SIG-M5 (cell line): Measurements from ENCODE around the gene OBSL1.

Source experiments
- DNase-seq: peaks from one replicate; lab custom pipeline; 2025; lab: John Stamatoyannopoulos, UW

Gene OBSL1

DNA sequence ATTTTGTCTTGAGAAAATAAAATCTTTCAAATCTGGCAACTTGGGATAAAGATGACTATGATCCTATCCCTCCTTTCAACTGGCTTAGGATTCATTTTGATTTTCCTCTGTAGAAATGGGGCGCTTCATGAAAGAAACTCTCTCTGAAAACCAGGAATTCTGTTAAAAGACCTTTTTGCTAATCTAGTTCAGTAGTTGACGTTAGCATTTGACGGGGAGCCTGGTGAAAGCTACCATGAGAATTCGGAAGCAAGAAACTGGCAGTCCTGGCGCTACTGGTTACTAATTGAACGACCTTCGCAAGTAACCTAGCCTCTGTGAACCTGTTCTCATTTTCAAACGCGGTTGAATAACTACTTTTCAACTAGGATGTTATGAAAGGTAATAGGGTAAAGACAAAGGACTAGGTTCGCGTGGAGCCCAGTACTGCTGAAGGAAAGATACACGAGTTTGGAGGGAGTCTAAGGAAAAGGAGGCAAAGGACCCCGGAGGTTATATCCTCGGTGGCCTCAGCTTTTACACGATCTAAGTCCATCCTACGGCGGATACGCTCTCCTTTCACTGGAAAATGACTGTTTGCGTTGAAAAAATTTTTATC lies 25.7 kb upstream of the OBSL1 start:
- DNase-seq, result no peak

DNA sequence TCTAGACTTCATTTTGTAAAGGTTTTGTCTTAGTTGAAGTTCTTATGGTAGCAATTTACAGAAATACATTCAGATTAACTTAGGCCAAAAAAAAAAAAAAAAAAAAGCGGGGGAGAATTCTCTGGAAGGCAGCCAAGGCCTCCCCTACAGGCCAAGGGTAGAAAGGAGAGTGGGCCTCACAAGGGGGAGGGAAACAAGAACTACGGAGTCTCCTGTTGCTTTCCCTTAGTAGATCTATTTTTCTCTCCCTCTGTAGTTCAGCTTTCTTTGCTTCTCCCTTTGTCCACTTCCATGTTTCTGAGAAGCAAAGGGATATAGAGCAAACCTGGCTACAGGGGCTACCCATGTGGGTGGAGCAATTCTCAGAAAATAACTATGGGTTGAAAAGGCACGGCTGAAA lies 23.9 kb upstream of the OBSL1 start:
- DNase-seq, result no peak

DNA sequence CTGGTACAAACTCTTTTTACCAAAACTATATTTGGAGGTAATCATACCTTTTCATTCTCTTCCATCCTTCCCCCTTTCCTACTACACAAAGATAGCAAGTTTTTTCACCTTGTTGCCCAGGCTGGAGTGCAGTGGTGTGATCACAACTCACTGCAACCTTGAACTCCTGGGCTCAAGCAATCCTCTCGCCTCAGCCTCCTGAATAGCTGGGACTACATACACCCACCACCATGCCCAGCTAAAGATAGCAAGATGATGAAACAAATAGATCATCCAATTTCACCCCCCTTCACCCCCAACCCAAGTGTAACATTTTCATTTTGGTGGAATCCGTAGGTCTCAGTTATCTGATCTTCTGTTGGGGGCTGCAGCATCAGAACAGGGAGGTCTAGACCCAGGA lies 21.8 kb upstream of the OBSL1 start:
- DNase-seq, result no peak

DNA sequence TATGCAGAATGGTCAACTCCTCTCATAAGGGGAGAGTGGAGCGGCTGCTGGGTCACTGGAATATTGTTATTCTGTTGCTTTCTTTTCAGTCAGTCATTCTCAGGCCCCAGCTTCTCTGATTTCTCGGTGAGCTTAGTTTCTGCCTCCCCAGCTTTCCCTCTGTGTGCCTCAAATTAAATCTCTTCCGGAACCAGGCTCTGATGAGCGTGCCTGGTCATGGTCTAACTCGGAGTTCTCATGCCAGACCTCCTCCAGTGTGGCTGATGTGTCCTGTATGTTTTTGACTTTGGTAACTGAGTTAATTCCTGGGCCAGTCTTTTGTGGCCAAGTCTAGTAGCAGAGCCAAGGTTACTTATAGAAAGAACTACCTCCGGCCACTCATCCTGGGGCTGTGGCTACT lies 21.4 kb upstream of the OBSL1 start:
- DNase-seq, result no peak

DNA sequence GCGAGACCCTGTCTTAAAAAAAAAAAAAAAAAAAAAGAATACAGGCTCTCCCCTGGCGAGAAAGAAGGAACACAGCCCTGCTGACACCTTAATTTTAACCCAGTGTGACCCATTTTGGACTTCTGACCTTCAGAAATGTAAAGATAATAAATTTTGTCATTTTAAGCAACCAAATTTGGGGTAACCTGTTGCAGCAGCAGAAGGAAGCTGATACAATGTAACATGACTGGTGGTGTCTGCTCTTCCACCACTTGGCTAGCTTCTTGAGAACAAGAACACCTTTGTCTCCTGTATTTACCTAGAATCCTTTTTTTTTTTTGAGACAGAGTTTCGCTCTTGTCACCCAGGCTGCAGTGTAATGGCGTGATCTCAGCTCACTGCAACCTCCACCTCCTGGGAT lies 19.8 kb upstream of the OBSL1 start:
- DNase-seq, result no peak

DNA sequence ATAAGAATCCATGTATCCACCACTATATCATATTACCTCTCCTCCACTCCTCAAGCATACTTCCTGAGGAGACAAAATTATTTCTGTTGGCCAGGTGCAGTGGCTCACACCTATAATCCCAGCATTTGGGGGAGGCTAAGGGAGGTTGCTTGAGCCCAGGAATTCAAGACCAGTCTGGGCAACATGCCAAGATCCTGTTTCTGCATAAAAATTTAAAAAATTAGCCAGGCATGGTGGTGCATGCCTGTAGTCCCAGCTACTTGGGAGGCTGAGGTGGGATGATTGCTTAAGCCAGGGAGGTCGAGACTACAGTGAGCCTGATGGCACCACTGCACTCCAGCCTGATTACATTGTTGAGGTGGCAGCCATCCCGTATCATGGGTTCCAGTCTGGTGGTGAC lies 10.0 kb upstream of the OBSL1 start:
- no peak for DNase-seq

DNA sequence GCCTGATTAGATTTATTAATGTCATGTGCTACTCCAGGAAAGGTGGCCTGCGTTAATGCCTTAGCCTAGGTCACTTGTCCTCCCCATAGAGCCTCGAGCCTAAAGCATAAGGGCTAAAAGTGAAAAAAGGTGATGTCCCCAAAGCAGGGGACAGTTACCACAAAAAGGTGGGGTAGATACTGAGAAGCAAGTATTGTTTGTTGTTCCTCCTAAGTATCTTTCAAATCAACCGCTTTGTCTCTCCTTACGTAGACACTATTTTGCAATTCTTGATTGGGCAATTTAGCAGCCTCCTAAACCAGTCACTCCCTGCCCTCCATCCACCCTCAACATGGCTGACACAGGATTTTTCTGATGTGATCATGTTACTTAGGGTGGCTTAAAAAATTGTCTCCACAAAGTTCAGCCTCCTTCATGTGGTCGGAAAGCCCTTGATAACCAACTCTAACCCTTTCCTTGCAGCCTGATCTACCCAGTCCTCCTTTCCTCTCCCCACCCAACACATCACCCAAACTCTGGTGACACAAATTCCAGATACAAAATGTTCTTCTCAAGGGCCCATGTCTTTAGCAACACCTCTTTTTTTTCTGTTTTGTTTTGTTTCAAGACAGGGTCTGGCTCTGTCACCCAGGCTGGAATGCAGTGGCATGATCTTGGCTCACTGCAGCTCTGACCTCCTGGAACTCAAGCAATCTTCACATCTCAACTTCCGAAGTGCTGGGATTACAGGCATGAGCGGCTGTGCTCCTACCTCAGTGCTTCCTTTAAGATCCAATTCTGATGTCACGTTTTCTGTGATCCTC lies 7.7 kb upstream of the OBSL1 start:
- peak; percentile 24 for DNase-seq

DNA sequence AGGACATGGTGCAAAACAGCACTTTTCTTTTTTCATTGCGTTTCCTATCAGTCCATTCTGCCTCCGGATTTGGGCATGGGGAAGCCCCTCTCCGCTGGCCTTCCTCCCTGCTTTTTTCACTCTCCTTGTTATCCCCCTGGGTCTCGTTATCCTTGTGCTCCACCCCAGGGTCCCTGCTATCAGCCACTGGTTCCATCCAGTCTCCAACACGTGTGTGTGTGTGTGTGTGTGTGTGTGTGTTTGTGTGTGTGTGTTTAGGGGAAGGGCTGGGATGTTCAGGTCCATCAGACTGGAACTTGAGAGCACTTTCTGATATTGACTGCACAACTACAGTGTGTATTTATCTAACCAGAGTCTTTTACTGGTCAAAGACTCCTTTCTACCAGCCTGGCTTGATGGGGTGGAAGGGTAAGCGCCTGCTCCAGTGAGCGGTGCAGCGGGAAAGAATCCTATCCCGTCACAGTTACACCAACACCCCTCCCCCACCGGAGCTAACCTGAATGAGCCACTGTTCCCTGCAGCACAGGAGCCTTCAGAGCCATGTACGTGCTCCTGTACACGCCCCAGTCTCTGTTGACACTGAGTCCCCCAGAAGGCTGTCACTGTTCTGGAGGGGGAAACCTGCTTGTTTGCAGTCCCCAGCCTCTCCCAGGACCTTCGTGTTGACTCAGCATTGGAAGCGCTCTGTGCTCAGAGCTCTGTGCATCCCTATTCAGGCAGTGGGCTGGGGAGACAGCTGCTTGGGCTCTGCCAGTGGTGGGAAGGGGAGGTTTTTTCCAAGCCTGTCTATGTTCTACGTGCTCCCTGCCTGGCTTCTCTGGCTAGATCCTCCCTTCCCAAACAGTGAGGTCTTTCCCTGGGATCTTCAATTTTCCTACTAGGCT lies 5.4 kb upstream of the OBSL1 start:
- no peak for DNase-seq

DNA sequence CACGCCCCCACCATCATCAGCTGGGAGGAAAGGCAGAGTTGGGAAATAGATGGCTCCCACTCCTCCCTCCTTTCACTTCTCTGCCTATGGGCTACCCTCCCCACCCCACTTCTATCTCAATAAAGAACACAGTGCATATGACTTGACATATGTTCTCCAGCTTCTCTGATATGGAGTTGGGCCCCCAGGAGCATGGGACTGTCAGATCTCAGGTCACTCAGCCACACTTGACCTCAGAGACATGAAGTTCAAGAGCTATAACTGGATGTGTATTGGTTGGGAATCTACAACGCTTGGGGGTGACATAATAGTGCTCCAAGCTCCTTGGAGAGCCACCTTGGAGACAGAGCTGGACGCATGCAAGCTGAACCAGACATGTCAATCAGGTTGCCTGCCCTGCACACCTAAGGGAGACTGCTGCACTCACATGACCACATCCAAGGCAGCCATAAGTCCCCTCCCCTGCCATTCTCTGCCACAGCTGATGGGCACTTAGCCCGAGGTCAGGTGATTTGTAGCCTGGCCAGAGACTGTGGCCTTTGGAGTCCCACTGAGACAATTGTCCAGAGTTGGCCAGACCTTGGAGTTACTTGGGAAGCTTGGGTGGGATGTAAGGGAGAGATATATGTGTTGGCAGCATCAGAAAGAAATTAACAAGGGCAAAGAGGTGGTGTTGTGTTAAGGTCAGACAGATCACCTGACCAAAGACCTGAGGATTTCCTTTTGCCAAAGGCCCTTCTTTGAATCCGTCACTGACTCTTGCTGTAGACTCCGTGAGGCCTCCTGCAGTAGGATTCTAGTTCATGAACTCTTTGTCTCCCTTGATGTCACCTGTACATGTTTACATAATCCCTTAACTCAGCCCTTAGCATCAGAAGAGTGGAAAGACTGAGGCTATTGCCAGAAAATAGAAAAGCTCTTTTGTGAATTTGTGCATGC lies 4.5 kb upstream of the OBSL1 start:
- no peak for DNase-seq

DNA sequence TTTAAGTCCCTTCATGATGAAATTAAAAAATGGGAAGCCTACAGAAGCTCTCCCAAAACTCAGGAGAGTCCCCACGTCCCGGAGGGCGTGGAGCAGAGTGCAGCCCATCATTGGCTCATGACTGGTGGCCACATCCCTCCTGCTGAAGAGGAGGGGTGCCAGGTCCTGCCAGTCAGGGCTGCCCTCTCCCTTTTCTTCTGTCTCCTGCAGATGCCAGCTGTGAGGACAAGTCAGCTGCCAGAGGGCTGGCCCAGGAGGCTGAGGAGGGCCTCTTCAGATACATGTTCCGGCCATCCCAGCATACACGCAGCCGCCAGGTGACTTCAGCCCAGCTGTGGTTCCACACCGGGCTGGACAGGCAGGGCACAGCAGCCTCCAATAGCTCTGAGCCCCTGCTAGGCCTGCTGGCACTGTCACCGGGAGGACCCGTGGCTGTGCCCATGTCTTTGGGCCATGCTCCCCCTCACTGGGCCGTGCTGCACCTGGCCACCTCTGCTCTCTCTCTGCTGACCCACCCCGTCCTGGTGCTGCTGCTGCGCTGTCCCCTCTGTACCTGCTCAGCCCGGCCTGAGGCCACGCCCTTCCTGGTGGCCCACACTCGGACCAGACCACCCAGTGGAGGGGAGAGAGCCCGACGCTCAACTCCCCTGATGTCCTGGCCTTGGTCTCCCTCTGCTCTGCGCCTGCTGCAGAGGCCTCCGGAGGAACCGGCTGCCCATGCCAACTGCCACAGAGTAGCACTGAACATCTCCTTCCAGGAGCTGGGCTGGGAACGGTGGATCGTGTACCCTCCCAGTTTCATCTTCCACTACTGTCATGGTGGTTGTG lies 3.4 kb upstream of the OBSL1 start:
- DNase-seq, result no peak

DNA sequence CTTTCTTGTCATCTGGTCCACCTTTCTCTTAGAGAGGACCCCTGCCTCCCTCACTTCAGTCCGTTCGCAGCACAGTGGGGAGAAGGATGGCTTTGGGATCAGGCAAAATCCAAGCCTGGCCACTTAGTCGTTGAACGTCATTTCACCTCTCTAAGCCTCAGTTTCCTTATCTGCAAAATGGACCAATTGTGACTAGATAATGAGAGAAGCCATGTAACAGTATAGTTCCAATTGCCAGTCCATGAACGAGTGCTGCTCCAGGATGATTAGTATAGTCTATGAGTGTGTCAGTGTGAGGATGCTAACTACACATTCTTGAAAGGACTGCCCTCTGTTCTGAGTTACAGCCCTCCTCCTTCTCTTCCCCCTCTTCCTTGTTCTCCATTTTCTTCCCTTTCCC lies 1.8 kb upstream of the OBSL1 start:
- no peak for DNase-seq

DNA sequence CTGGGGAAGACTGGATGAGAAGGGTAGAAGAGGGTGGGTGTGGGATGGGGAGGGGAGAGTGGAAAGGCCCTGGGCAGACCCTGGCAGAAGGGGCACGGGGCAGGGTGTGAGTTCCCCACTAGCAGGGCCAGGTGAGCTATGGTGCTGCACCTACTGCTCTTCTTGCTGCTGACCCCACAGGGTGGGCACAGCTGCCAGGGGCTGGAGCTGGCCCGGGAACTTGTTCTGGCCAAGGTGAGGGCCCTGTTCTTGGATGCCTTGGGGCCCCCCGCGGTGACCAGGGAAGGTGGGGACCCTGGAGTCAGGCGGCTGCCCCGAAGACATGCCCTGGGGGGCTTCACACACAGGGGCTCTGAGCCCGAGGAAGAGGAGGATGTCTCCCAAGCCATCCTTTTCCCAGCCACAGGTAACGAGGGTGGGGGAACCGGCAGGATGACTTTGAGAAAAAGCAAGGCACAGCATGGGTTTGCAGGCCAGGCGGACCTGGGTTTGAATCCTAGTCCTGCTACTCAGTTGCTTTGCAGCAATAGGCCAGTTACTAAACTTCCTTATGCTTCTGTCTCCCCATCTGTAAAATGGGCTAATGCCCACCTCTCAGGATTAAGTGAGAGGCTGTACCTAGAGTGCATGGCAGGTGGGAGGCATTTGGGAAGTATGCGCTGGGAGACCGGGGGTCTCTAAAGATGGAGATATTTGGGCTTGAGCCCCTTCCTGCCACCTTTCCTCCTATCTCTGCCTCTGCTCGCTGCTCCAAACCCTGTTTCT lies 1.1 kb upstream of the OBSL1 start, which contains the start of gene INHA:
Gene INHA (plus strand): TSS at position 74 of the 765 bp plus-strand sequence. CDS start 65 bp downstream, at position 139.
- DNase-seq, result no peak

DNA sequence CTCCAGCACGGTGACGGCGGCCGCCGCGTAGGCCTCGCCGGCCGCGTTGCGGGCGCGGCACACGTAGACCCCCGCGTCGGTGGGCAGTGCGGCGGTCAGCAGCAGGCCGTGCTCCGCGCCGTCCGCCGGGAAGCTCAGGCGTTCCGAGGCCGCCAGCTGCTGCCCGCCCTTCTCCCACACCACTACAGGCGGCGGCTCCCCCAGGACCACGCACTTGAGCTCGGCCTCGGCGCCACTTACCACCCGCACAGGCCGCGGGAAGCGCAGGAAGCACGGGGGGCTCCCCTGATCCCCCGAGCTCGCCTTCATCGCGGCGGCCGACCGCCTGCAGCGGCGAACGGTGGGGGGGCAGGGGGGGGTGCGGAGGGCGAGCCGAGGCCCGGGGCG lies 422 bp downstream of the OBSL1 start:
- no peak for DNase-seq

DNA sequence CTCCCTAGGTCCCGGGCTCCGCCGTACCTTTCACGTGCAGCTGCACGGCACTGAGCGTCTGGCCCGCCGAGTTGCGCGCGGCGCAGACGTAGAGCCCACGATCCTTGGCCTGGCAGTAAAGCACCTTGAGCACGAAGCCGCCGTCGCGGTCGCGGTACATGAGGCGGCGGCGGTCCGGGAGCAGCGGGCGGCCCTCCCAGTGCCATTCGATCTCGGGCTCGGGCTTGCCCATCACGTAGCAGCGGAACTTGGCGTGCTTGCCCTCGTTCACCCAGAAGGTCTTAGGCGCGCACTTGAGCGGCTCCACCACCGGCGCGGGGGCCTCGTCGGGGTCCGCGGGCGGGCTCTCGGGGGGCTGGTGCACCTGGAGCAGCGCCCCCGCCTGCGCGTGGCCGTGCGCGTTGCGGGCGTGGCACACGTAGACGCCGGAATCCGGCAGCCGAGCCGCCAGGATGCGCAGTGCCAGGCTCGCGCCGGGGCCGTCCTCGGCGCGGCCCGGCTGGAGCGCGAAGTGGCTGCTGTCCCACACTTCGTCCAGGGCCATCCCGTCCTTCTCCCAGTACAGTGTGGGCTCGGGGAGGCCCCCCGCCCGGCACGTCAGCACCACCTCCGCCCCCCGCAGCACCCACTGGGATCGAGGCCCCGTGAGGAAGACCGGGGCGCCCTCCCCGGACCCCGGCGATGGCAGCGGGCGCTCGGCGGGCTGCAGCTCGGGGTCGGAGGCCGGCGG lies 980 bp downstream of the OBSL1 start:
- DNase-seq, result no peak

DNA sequence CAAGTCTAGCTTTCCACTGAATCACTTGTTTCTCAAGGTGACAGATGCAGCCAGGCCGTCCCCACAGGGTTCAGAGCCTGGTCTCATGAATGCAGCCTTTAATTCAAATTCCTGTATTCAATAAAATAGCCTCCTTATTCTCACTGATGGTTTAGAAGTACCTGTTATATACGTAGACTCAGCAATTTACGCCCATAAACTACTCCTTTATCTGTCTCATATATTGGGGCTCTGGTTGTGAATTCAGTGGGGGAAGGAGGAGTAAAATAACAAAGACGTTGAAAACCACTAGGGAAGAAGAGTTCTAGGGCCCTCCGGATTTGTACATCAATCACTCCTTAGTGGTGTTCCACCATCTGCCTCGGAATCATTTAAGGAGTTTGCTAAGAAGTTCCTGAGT lies 1.7 kb downstream of the OBSL1 start:
- DNase-seq, result no peak

DNA sequence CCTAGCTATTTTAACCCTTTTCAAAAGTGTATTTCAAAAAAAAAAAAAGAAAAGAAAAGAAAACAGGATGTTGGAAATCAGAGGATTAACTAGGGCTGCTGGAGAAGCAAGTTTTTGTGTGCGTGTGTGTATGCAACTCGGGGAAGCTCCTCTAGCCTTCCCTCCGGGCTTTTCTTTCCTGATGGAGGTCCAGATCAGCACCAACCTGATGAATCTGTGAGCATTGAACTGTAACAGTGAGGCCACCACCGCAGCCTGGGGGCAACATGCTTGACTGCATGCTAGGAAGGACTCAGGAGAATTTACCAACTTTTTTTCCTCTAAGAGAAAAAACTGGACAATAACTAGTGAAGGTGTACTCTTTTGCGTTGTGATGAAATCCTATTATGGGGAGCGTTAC lies 2.3 kb downstream of the OBSL1 start:
- no peak for DNase-seq

DNA sequence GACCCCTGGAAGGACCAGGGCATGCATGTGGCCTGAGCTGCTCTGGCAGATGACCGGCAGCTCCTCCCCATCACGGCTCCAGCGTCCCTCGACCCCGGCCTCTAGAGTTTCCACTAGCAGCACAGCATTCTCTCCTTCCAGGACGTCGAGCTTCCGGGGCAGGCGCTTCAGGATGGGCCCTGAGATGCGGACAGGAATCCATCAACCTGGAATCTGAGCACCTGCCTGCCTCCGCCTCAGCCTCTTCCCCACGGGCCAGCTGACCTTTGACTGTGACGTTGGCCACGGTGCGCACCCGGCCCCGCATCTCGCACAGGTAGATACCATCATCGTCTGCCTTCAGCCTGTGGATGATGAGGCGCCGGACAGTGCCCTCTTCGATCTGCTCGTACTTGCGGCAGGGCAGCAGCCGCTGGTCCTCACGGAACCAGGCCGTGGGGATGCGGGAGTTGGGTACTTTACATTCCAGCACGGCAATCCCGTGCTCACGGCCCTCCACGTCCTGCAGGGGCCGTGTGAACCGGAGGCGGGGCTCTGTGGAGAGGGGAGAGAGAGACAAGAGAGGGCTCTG lies 3.5 kb downstream of the OBSL1 start:
- no peak for DNase-seq

DNA sequence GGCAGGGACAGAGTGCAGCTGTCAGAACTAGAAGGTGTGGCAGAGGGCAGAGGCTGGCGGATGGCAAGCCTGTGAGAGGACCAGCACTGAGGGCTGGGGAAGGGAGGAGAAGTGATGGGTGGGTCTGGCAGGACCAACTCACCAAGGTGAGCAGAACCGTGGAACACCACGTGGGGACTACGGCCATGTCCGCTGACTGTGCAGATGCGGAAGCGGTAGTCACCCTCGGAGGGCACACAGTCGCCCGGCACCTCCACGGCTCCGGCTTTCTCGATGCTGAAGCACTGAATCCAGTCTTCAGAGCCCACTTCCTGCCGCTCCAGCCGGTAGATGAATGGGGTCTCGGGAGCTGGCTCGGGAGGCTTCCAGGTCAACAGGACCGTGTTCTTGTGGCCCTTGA lies 4.2 kb downstream of the OBSL1 start:
- DNase-seq, result no peak

DNA sequence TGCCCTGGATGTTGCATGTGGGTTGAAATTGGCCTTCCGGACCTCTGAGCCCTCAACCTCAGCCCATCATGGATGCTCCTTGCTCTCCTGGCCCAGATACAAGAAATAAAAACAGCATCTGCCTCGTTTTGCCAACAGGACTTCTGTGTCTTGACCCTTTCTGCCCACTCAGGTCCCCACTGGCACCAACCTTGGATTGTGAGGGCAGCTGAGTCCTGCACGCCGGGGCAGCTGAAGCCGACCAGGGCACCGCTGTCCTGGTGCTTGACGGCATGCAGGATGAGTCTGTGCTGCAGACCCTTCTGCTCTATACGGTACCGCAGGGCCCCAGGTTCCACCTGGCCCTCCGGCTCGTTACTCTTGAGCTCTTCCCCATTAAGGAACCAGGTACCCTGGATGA lies 4.7 kb downstream of the OBSL1 start:
- DNase-seq, result no peak
